Common myeloid progenitor, CD34-positive (primary cell): Measurements from ENCODE around the gene EMILIN2.

Experiments
- CTCF ChIA-PET: fragments of 350-600 bp; sonication (Branson Sonifier 250); formaldehyde crosslinking; loops from one replicate; lab custom pipeline; 2021; ENCODE audit warnings: antibody characterized with exemption; lab: Charles Lee
- POLR2A ChIA-PET: fragments of 350-600 bp; sonication (Branson Sonifier 250); formaldehyde crosslinking; loops from one replicate; lab custom pipeline; 2021; ENCODE audit warnings: antibody characterized with exemption; lab: Charles Lee
- DNase-seq, 3 donors: peaks; one replicate each; pipeline versions ENCODE4 v3.0.0 to v3.0.0-alpha.2; 2013
- H3K27ac ChIP-seq, 2 experiments: 1 replicate in 1 of 2; 2 replicates in 1 of 2; pipeline ENCODE4 v1.7.0; 2013; ENCODE audit warnings: inconsistent platforms in 2 of 2, low read length in 2 of 2, mild to moderate bottlenecking in 2 of 2, low read depth in 1 of 2, moderate library complexity in 1 of 2; ENCODE audit not compliant: severe bottlenecking in 2 of 2, insufficient read depth in 1 of 2, poor library complexity in 1 of 2
- H3K27me3 ChIP-seq, 5 experiments: replicated peaks in 2 of 5; 1 replicate in 3 of 5; 2 replicates in 2 of 5; pipeline versions ENCODE4 v1.6.1 to v1.7.0; 2013; ENCODE audit warnings: low read length in 4 of 5, mild to moderate bottlenecking in 2 of 5, moderate library complexity in 2 of 5, inconsistent platforms in 1 of 5; ENCODE audit not compliant: insufficient read depth in 5 of 5, control insufficient read depth in 4 of 5
- H3K36me3 ChIP-seq, 4 experiments: 1 replicate in 2 of 4; 2 replicates in 2 of 4; pipeline versions ENCODE4 v1.6.1 to v1.7.0; 2013; ENCODE audit warnings: low read length in 3 of 4, control low read depth in 1 of 4, mild to moderate bottlenecking in 1 of 4; ENCODE audit not compliant: control insufficient read depth in 4 of 4, insufficient read depth in 4 of 4
- H3K4me1 ChIP-seq, 4 experiments: 1 replicate in 3 of 4; 2 replicates in 1 of 4; pipeline versions ENCODE4 v1.6.1 to v1.7.1; 2013; ENCODE audit warnings: low read length in 3 of 4, mild to moderate bottlenecking in 3 of 4, control low read depth in 1 of 4, inconsistent platforms in 1 of 4, moderate library complexity in 1 of 4; ENCODE audit not compliant: control insufficient read depth in 4 of 4, insufficient read depth in 4 of 4; ENCODE audit errors: control extremely low read depth in 1 of 4
- H3K4me3 ChIP-seq, 7 experiments: 1 replicate in 4 of 7; 2 replicates in 3 of 7; pipeline versions ENCODE4 v1.5.1 to v1.7.0; 2013; ENCODE audit warnings: mild to moderate bottlenecking in 7 of 7, low read length in 6 of 7, moderate library complexity in 6 of 7, inconsistent platforms in 2 of 7, low read depth in 2 of 7, control low read depth in 1 of 7; ENCODE audit not compliant: insufficient read depth in 4 of 7, control insufficient read depth in 1 of 7; ENCODE audit errors: extremely low read depth in 1 of 7
- H3K9me3 ChIP-seq, 5 experiments: 1 replicate in 4 of 5; 2 replicates in 1 of 5; pipeline versions ENCODE4 v1.6.1 to v1.7.1; 2013; ENCODE audit warnings: low read length in 4 of 5, mild to moderate bottlenecking in 2 of 5, inconsistent platforms in 1 of 5, low read depth in 1 of 5, moderate library complexity in 1 of 5; ENCODE audit not compliant: control insufficient read depth in 4 of 5, insufficient read depth in 2 of 5; ENCODE audit errors: control extremely low read depth in 1 of 5
- WGBS: methylation state at CpG from one replicate; pipeline ENCODE4 v1.1.5; 2013; ENCODE audit not compliant: insufficient coverage; 5-methylcytosine and 5-hydroxymethylcytosine counted together

EMILIN2 gene

GRCh38 chr18:2872095-2872494 lies 25.3 kb downstream of the EMILIN2 start:
- H3K36me3 ChIP-seq: no peaks in the 10 kb centered on the region
- H3K9me3 ChIP-seq: no peaks in the 10 kb centered on the region
- H3K27me3 ChIP-seq: no peaks in the 10 kb centered on the region
- no peak overlapping the region for H3K4me3 ChIP-seq
- no peak overlapping the region for H3K27ac ChIP-seq
- WGBS: 100% methylated on average over 2 of the region's 6 CpGs
- POLR2A ChIA-PET: no interaction called here
- peaks cover 0 to 6% (median 0%) of the 10 kb centered on the region in 4 experiments for H3K4me1 ChIP-seq
- no peak for DNase-seq
- CTCF ChIA-PET: interaction anchor here (1.0 kb wide), 2 partner anchors 11 to 15 kb away, joined by 4 to 6 read pairs; no protein-coding TSS in a partner anchor

- ChIA-PET CTCF (interaction anchor here (1.5 kb wide), 1 partner anchor 10 kb away, joined by 4 read pairs; no protein-coding TSS in a partner anchor), POLR2A (no interaction called here)
- Histone ChIP-seq H3K36me3 (no peaks in the 10 kb centered on the region), H3K27me3 (no peaks in the 10 kb centered on the region), H3K27ac (no peak overlapping the region), H3K9me3 (no peaks in the 10 kb centered on the region), H3K4me1 (peaks cover 0 to 6% (median 0%) of the 10 kb centered on the region in 4 experiments), H3K4me3 (no peak overlapping the region)
- DNase-seq: no peak
- 95% methylated on average over 7 of the region's 7 CpGs for WGBS
Measured at GRCh38 chr18:2874765-2875164, 28.0 kb downstream of the EMILIN2 start.

- DNase-seq: no peak
- 97% methylated on average over 14 of the region's 15 CpGs for WGBS
- CTCF ChIA-PET: no interaction called here
- Histone ChIP-seq H3K36me3 (no peaks in the 10 kb centered on the region), H3K27ac (no peak overlapping the region), H3K4me1 (peaks cover 0 to 26% (median 17%) of the 10 kb centered on the region in 4 experiments), H3K27me3 (no peaks in the 10 kb centered on the region), H3K9me3 (no peaks in the 10 kb centered on the region), H3K4me3 (no peak overlapping the region)
- POLR2A ChIA-PET: interaction anchor here (0.5 kb wide), 1 partner anchor 199 kb away, joined by 4 read pairs; no protein-coding TSS in a partner anchor
Measured at GRCh38 chr18:2878656-2879330, 32.0 kb downstream of the EMILIN2 start.

- ChIA-PET CTCF (no interaction called here), POLR2A (no interaction called here)
Measured at GRCh38 chr18:2879889-2880288, 33.1 kb downstream of the EMILIN2 start.

GRCh38 chr18:2880473-2880872 lies 33.7 kb downstream of the EMILIN2 start:
- CTCF ChIA-PET: no interaction called here
- Histone ChIP-seq H3K36me3 (no peaks in the 10 kb centered on the region), H3K9me3 (no peaks in the 10 kb centered on the region), H3K27ac (no peak overlapping the region), H3K4me3 (no peak overlapping the region), H3K27me3 (no peaks in the 10 kb centered on the region), H3K4me1 (peaks cover 0 to 33% (median 19%) of the 10 kb centered on the region in 4 experiments)
- 98% methylated on average over 17 of the region's 17 CpGs for WGBS
- no peak for DNase-seq
- POLR2A ChIA-PET: no interaction called here

More at GRCh38 chr18:2879889-2880288, 33.1 kb downstream of the EMILIN2 start:
- H3K36me3 ChIP-seq: no peaks in the 10 kb centered on the region
- no peaks in the 10 kb centered on the region for H3K27me3 ChIP-seq
- peaks cover 0 to 35% (median 19%) of the 10 kb centered on the region in 4 experiments for H3K4me1 ChIP-seq
- no peak overlapping the region for H3K4me3 ChIP-seq
- H3K27ac ChIP-seq: no peak overlapping the region
- no peak for DNase-seq
- no peaks in the 10 kb centered on the region for H3K9me3 ChIP-seq
- 100% methylated on average over 4 of the region's 4 CpGs for WGBS

GRCh38 chr18:2881088-2881839 lies 34.5 kb downstream of the EMILIN2 start:
- ChIA-PET CTCF (no interaction called here), POLR2A (no interaction called here)
- Histone ChIP-seq H3K36me3 (peaks cover 0 to 1% (median under 1%) of the 10 kb centered on the region in 4 experiments), H3K4me1 (peaks cover 0 to 33% (median 19%) of the 10 kb centered on the region in 4 experiments), H3K27me3 (no peaks in the 10 kb centered on the region), H3K27ac (no peak overlapping the region), H3K4me3 (no peak overlapping the region), H3K9me3 (peaks cover 0 to 3% (median 0%) of the 10 kb centered on the region in 5 experiments)
- DNase-seq: no peak
- 98% methylated on average over 10 of the region's 16 CpGs for WGBS

- H3K4me1 ChIP-seq: peaks cover 0 to 33% (median 19%) of the 10 kb centered on the region in 4 experiments
- CTCF ChIA-PET: no interaction called here
- no peak overlapping the region for H3K4me3 ChIP-seq
- DNase-seq: no peak
- POLR2A ChIA-PET: no interaction called here
- H3K36me3 ChIP-seq: peaks cover 0 to 7% (median 2%) of the 10 kb centered on the region in 4 experiments
- 85% methylated on average over 4 of the region's 9 CpGs for WGBS
- no peak overlapping the region for H3K27ac ChIP-seq
- no peaks in the 10 kb centered on the region for H3K27me3 ChIP-seq
- H3K9me3 ChIP-seq: peaks cover 0 to 8% (median 0%) of the 10 kb centered on the region in 5 experiments
Measured at GRCh38 chr18:2881840-2882195, 35.0 kb downstream of the EMILIN2 start.
